Endothelial cell of umbilical vein (primary cell): ENCODE data around the gene CD40. TPM values are rescaled to one million over a fixed set of nuclear protein-coding genes. Genes with fewer than 3 reads are reported as not detected.

Source experiments
- BruUV-seq: library from RNA; stranded (reverse); fragments of 400-500 nt; replicated peaks from 2 replicates; lab custom pipeline; 2021; lab: Mats Ljungman, UMichigan
- CTCF ChIA-PET: fragments of 300-600, 350-600 bp; sonication (Branson Sonifier 250); formaldehyde crosslinking; loops from one replicate; lab custom pipeline; 2021; ENCODE audit warnings: antibody characterized with exemption, inconsistent platforms; lab: Charles Lee
- POLR2A ChIA-PET: fragments of 300-600, 350-600 bp; sonication (Branson Sonifier 250); formaldehyde crosslinking; loops from one replicate; lab custom pipeline; 2021; ENCODE audit warnings: antibody characterized with exemption, inconsistent platforms; lab: Charles Lee
- DNase-seq: peaks from one replicate; pipeline ENCODE4 v3.0.0-alpha.2; 2011; ENCODE audit warnings: low read depth, low spot score
- FAIRE-seq: peaks from 2 replicates; lab custom pipeline; 2011; peaks lifted over from hg19 to GRCh38; lab: Jason Lieb, UNC
- H2AFZ ChIP-seq: 2 replicates; pipeline ENCODE4 v1.6.0; 2012; ENCODE audit warnings: low read depth, low read length, control low read depth, inconsistent platforms
- H3K27ac ChIP-seq: 2 replicates; pipeline ENCODE4 v1.5.1; 2011; ENCODE audit warnings: low read depth, mild to moderate bottlenecking, control low read depth, low read length, moderate library complexity; ENCODE audit not compliant: insufficient read depth
- H3K27me3 ChIP-seq, 2 experiments: 2 replicates each; pipeline versions ENCODE4 v1.6.0 to v1.6.1; 2011; ENCODE audit warnings: low read length in 2 of 2, mixed read lengths in 1 of 2; ENCODE audit not compliant: control insufficient read depth in 2 of 2, insufficient read depth in 2 of 2
- H3K36me3 ChIP-seq, 2 experiments: 2 replicates in 1 of 2; 3 replicates in 1 of 2; pipeline ENCODE4 v1.5.1; 2011; ENCODE audit warnings: low read length in 2 of 2, mild to moderate bottlenecking in 1 of 2, moderate library complexity in 1 of 2; ENCODE audit not compliant: control insufficient read depth in 2 of 2, insufficient read depth in 2 of 2; ENCODE audit errors: extremely low read depth in 1 of 2
- H3K4me1 ChIP-seq: 3 replicates; pipeline ENCODE4 v1.5.1; 2011; ENCODE audit warnings: mild to moderate bottlenecking, low read length; ENCODE audit not compliant: control insufficient read depth, insufficient read depth; ENCODE audit errors: extremely low read depth
- H3K4me2 ChIP-seq: 2 replicates; pipeline ENCODE4 v1.6.1; 2011; ENCODE audit warnings: low read length, control low read depth, mixed read lengths; ENCODE audit not compliant: insufficient read depth
- H3K4me3 ChIP-seq, 3 experiments: fragments of 200-600 bp in 1 of 3; sonication (generic), shearing (Covaris generic) in 1 of 3; replicated peaks in 1 of 3; 2 replicates each; pipeline ENCODE4 v1.5.1; 2011 to 2016; ENCODE audit warnings: control low read depth in 3 of 3, low read length in 3 of 3, mild to moderate bottlenecking in 2 of 3, inconsistent platforms in 1 of 3, low read depth in 1 of 3, moderate library complexity in 1 of 3; ENCODE audit not compliant: insufficient read depth in 1 of 3
- H3K79me2 ChIP-seq: 2 replicates; pipeline ENCODE4 v1.6.0; 2012; ENCODE audit warnings: low read length, inconsistent platforms; ENCODE audit not compliant: control insufficient read depth, insufficient read depth
- H3K9ac ChIP-seq: replicated peaks from 2 replicates; pipeline ENCODE3; 2011; ENCODE audit warnings: low read length, control low read depth; ENCODE audit not compliant: insufficient read depth; ENCODE audit errors: extremely low read depth
- H3K9me1 ChIP-seq: replicated peaks from 3 replicates; pipeline ENCODE4 v1.6.0; 2011; ENCODE audit warnings: mild to moderate bottlenecking, low read length; ENCODE audit not compliant: control insufficient read depth, insufficient read depth; ENCODE audit errors: extremely low read depth
- H3K9me3 ChIP-seq: replicated peaks from 2 replicates; pipeline ENCODE4 v1.5.1; 2012; ENCODE audit warnings: low read length, inconsistent platforms; ENCODE audit not compliant: control insufficient read depth, insufficient read depth
- H4K20me1 ChIP-seq: replicated peaks from 2 replicates; pipeline ENCODE3; 2011; ENCODE audit warnings: mild to moderate bottlenecking, low read length; ENCODE audit not compliant: control insufficient read depth, insufficient read depth; ENCODE audit errors: extremely low read depth
- EZH2 ChIP-seq: IDR thresholded peaks from 2 replicates; pipeline ENCODE4 v1.6.1; 2012; ENCODE audit warnings: borderline replicate concordance, low read depth, mild to moderate bottlenecking, moderate library complexity, low read length, inconsistent platforms; ENCODE audit not compliant: severe bottlenecking
- MAX ChIP-seq: IDR thresholded peaks from 2 replicates; pipeline ENCODE4 v1.6.1; 2011; ENCODE audit not compliant: insufficient read depth, insufficient read length
- MYC ChIP-seq: IDR thresholded peaks from one replicate; pipeline ENCODE4 v1.6.1; 2011; ENCODE audit warnings: mild to moderate bottlenecking, low read depth, low read length
- POLR2A ChIP-seq: IDR thresholded peaks from 2 replicates; pipeline ENCODE4 v1.6.1; 2012; ENCODE audit warnings: low read depth, mild to moderate bottlenecking, control low read depth, low read length
- dilution Hi-C: fragments of 300-500 bp; cut with MboI; formaldehyde crosslinking; loops from one replicate; pipeline ENCODE4 v1.15.0; 2019; ENCODE audit warnings: low sequenced_read_pairs; ENCODE audit not compliant: extremely low pct_ligation_motif_present
- intact Hi-C: fragments of 100-400 bp; cut with micrococcal nuclease; formaldehyde crosslinking; loops from one replicate; pipeline ENCODE4 v1.10.0; 2022
- polyA plus RNA-seq, 4 experiments: library from polyadenylated mRNA; depleted of rRNA in 3 of 4; stranded (reverse) in 3 of 4; unstranded in 1 of 4; fragments of >200 nt; gene quantifications; 2 replicates each; pipeline versions ENCODE4 v1.2.1 to v1.2.3, GENCODE V29; 2011 to 2012; ENCODE audit warnings: missing spikeins in 1 of 4
- total RNA-seq: library from RNA; stranded (reverse); gene quantifications from 2 replicates; pipeline ENCODE4 v1.2.3, GENCODE V29; 2021
- TF ChIP-seq, protein P1 (sequence below), 2 donors: IDR thresholded peaks; 1 replicate in 1 of 2; 2 replicates in 1 of 2; pipeline ENCODE4 v1.5.1; 2011; ENCODE audit warnings: low read length in 2 of 2, mild to moderate bottlenecking in 2 of 2, moderate library complexity in 2 of 2, control low read depth in 1 of 2, inconsistent platforms in 1 of 2, low read depth in 1 of 2; ENCODE audit not compliant: insufficient read depth in 1 of 2; ENCODE audit errors: extremely low read depth in 1 of 2

The CD40 gene
- total and polyA plus RNA-seq, 2 donors (not counting 3 experiments of a cell fraction or from before 2014, with no cell fraction given), result 36.6 to 38.3 TPM

DNA sequence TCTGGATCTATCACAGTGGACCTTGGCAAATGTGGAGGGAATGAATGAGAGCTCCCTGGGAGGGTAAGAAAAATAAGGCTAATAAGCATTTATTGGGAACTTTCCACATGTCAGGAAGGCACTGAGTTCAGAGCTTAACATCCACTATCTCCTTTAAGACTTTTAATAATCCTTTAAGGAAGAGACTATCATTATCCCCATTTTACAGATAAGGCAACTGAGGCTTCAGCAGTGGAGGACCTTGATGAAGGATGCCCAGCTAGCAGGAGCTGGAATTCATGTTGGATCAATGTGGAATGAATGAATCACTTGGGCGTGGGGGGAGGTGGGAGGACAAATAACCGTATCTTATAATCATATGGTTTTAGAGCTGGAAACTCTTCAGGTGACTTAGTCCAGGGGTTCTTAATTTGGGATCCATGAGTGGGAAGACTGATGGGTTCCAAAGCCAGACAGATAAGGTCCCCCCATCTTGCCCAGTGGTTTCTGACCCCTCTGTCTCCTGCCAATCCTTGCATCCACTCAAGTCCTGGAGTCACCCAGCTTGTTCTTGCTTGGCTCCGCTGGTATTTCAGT is 54.9 kb downstream of the CD40 start:
- no peak overlapping the region for H3K9ac ChIP-seq
- H3K27ac ChIP-seq, result no peak overlapping the region
- no peak overlapping the region for H3K4me3 ChIP-seq
- DNase-seq (no peak), FAIRE-seq (no peak)
- ChIA-PET POLR2A (no interaction called here), CTCF (interaction anchor here (1.2 to 7.5 kb wide), 8 partner anchors 10 to 186 kb away, joined by 3 to 77 read pairs (median 13); no protein-coding TSS in a partner anchor)
- H3K9me3 ChIP-seq, result no peaks in the 10 kb centered on the region
- peaks cover 18 to 33% of the 10 kb centered on the region in 2 experiments for H3K27me3 ChIP-seq
- no peak for TF ChIP-seq MAX
- TF ChIP-seq POLR2A, result no peak
- TF ChIP-seq, protein P1, sequence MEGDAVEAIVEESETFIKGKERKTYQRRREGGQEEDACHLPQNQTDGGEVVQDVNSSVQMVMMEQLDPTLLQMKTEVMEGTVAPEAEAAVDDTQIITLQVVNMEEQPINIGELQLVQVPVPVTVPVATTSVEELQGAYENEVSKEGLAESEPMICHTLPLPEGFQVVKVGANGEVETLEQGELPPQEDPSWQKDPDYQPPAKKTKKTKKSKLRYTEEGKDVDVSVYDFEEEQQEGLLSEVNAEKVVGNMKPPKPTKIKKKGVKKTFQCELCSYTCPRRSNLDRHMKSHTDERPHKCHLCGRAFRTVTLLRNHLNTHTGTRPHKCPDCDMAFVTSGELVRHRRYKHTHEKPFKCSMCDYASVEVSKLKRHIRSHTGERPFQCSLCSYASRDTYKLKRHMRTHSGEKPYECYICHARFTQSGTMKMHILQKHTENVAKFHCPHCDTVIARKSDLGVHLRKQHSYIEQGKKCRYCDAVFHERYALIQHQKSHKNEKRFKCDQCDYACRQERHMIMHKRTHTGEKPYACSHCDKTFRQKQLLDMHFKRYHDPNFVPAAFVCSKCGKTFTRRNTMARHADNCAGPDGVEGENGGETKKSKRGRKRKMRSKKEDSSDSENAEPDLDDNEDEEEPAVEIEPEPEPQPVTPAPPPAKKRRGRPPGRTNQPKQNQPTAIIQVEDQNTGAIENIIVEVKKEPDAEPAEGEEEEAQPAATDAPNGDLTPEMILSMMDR (IDR thresholded peaks at IDR 0.05; ENCODE audit: extremely low read depth in 1 of 2, insufficient read depth in 1 of 2, low read depth in 1 of 2, low read length in 2 of 2), result no peak
- TF ChIP-seq MYC, result no peak
- no peak for TF ChIP-seq EZH2
- H3K9me1 ChIP-seq, result no peaks in the 10 kb centered on the region
- H3K79me2 ChIP-seq, result no peaks in the 10 kb centered on the region
- no peaks in the 10 kb centered on the region for H4K20me1 ChIP-seq
- no TSS peak for BruUV-seq
- no peaks in the 10 kb centered on the region for H3K4me1 ChIP-seq
- no peak overlapping the region for H2AFZ ChIP-seq
- dilution Hi-C loops (no loop called here), intact Hi-C loops (loop anchor here (1.0 kb wide), 1 partner anchor 150 kb away; no protein-coding TSS in a partner anchor)
- no peak overlapping the region for H3K4me2 ChIP-seq
- no peaks in the 10 kb centered on the region for H3K36me3 ChIP-seq
